K562 (cell line): ENCODE data around the gene SHISA7. TPM values are rescaled to one million over a fixed set of nuclear protein-coding genes. Genes with fewer than 3 reads are reported as not detected.

Experiments used
- DMBX1 ChIP-seq: fragments of 250-450 bp; sonication (Bioruptor Pico); IDR thresholded peaks from 2 replicates; pipeline ENCODE4 v1.8.0; 2022; ENCODE audit warnings: inconsistent platforms, mild to moderate bottlenecking, moderate library complexity, borderline replicate concordance
- ILF3 ChIP-seq: fragments of 450-650 bp; IDR thresholded peaks from 2 replicates; pipeline ENCODE4 v1.6.1; 2018; ENCODE audit warnings: antibody characterized with exemption, mild to moderate bottlenecking, moderate library complexity, borderline replicate concordance
- JUN ChIP-seq, 2 experiments: sonication (generic) in 1 of 2; formaldehyde crosslinking in 1 of 2; IDR thresholded peaks; 2 replicates each; pipeline versions ENCODE4 v1.6.1 to v1.8.0; 2012 to 2022; ENCODE audit warnings: borderline replicate concordance in 2 of 2, mild to moderate bottlenecking in 2 of 2, improper control_type of control experiment in 1 of 2, low read depth in 1 of 2, low read length in 1 of 2, missing genetic modification reagents in 1 of 2
- KAT7 ChIP-seq: sonication (generic); formaldehyde crosslinking; IDR thresholded peaks from 2 replicates; pipeline ENCODE4 v1.8.0; 2022; ENCODE audit warnings: missing genetic modification reagents, mild to moderate bottlenecking, borderline replicate concordance
- KDM1A ChIP-seq, 2 experiments: fragments of 450-650 bp; IDR thresholded peaks; 2 replicates each; pipeline ENCODE4 v1.6.1; 2016; ENCODE audit warnings: mild to moderate bottlenecking in 2 of 2
- MYC ChIP-seq, 2 experiments: fragments of 250-450 bp in 1 of 2; sonication (Bioruptor Pico) in 1 of 2; IDR thresholded peaks; 2 replicates each; pipeline versions ENCODE4 v1.5.1 to v1.6.1; 2012 to 2021; ENCODE audit warnings: low read depth in 2 of 2, borderline replicate concordance in 1 of 2, improper control_type of control experiment in 1 of 2, low read length in 1 of 2, mild to moderate bottlenecking in 1 of 2, moderate library complexity in 1 of 2
- RNF2 ChIP-seq: sonication (generic); IDR thresholded peaks from 2 replicates; pipeline ENCODE4 v1.6.1; 2016
- ZNF589 ChIP-seq: fragments of 200-800 bp; sonication (Bioruptor generic); IDR thresholded peaks from 2 replicates; pipeline ENCODE4 v1.6.1; 2016; ENCODE audit warnings: low read depth, missing genetic modification characterization, missing compliant biosample characterization
- polyA plus RNA-seq, 8 experiments: library from polyadenylated mRNA; depleted of rRNA in 4 of 8; stranded (reverse) in 5 of 8; unstranded in 3 of 8; fragments of >200 nt; fragmentation: Nextera tagmentation in 2 of 8; fragmentation: Illumina TruSeq in 1 of 8; extraction: Ambion mirVana in 2 of 8; extraction: Trizol in 1 of 8; gene quantifications; 2 replicates each; pipeline versions ENCODE4 v1.2.1 to v1.2.3, GENCODE V29; 2011 to 2014; ENCODE audit warnings: inconsistent platforms in 1 of 8, missing spikeins in 1 of 8
- total RNA-seq, 7 experiments: library from RNA; depleted of rRNA in 6 of 7; stranded (reverse); fragments of >200 nt in 6 of 7; fragmentation: Illumina TruSeq in 2 of 7; extraction: Trizol in 2 of 7; gene quantifications; 2 replicates each; pipeline versions ENCODE4 v1.2.1 to v1.2.3, GENCODE V29; 2011 to 2021; ENCODE audit warnings: low replicate concordance in 1 of 7
- TF ChIP-seq, protein P1 (sequence below): fragments of 450-650 bp; IDR thresholded peaks from 2 replicates; pipeline ENCODE4 v1.6.1; 2016; ENCODE audit warnings: mild to moderate bottlenecking, moderate library complexity
- TF ChIP-seq, protein P2 (sequence below): fragments of 250-450 bp; sonication (Bioruptor Pico); IDR thresholded peaks from 2 replicates; pipeline ENCODE4 v1.8.0; 2021; ENCODE audit warnings: moderate library complexity, mild to moderate bottlenecking, inconsistent platforms
- TF ChIP-seq, protein P3 (sequence below): sonication (generic); formaldehyde crosslinking; IDR thresholded peaks from 2 replicates; pipeline ENCODE4 v1.8.0; 2022; ENCODE audit warnings: missing genetic modification reagents, mild to moderate bottlenecking, moderate library complexity, borderline replicate concordance

Gene SHISA7
- total and polyA plus RNA-seq, 9 of the 15 experiments (the other 6 are each of a cell fraction or from before 2014, with no cell fraction given) = 0.01 to 0.40 (median 0.07) TPM

DNA sequence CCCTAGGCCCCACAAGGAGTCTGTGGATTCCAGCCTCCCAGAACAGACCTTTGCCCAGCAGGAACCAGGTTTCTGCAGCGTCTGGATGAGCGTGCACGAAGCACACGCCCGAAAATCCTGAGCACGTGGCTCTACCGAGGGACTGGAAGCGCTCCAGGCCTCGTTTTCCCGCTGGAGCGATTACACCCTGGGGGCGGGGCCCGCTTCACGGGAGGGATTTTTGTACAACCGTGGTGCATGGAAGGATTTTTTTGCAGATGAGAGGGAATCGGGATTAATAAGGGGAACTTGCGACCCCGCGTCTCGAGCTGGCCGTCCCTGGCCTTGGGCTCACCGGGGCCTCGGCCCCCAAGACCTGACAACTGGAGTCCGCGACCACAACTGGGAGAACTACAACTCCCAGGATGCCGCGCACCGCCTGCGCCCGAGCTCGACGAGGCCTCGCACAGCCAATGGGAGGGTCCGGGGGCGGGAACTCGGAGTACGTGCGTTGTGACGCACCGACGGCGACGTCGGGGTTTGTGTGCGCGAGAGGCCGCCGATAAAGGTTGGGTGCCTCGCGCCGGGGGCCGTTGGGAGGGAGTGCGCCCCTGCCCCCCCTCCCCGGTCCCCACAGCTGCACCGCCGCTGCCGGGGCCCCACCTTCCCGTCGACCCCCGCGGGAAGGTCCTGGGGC is 33.1 kb upstream of the SHISA7 start, which contains the start of gene ZNF628 (continued):
- TF ChIP-seq, protein P1, sequence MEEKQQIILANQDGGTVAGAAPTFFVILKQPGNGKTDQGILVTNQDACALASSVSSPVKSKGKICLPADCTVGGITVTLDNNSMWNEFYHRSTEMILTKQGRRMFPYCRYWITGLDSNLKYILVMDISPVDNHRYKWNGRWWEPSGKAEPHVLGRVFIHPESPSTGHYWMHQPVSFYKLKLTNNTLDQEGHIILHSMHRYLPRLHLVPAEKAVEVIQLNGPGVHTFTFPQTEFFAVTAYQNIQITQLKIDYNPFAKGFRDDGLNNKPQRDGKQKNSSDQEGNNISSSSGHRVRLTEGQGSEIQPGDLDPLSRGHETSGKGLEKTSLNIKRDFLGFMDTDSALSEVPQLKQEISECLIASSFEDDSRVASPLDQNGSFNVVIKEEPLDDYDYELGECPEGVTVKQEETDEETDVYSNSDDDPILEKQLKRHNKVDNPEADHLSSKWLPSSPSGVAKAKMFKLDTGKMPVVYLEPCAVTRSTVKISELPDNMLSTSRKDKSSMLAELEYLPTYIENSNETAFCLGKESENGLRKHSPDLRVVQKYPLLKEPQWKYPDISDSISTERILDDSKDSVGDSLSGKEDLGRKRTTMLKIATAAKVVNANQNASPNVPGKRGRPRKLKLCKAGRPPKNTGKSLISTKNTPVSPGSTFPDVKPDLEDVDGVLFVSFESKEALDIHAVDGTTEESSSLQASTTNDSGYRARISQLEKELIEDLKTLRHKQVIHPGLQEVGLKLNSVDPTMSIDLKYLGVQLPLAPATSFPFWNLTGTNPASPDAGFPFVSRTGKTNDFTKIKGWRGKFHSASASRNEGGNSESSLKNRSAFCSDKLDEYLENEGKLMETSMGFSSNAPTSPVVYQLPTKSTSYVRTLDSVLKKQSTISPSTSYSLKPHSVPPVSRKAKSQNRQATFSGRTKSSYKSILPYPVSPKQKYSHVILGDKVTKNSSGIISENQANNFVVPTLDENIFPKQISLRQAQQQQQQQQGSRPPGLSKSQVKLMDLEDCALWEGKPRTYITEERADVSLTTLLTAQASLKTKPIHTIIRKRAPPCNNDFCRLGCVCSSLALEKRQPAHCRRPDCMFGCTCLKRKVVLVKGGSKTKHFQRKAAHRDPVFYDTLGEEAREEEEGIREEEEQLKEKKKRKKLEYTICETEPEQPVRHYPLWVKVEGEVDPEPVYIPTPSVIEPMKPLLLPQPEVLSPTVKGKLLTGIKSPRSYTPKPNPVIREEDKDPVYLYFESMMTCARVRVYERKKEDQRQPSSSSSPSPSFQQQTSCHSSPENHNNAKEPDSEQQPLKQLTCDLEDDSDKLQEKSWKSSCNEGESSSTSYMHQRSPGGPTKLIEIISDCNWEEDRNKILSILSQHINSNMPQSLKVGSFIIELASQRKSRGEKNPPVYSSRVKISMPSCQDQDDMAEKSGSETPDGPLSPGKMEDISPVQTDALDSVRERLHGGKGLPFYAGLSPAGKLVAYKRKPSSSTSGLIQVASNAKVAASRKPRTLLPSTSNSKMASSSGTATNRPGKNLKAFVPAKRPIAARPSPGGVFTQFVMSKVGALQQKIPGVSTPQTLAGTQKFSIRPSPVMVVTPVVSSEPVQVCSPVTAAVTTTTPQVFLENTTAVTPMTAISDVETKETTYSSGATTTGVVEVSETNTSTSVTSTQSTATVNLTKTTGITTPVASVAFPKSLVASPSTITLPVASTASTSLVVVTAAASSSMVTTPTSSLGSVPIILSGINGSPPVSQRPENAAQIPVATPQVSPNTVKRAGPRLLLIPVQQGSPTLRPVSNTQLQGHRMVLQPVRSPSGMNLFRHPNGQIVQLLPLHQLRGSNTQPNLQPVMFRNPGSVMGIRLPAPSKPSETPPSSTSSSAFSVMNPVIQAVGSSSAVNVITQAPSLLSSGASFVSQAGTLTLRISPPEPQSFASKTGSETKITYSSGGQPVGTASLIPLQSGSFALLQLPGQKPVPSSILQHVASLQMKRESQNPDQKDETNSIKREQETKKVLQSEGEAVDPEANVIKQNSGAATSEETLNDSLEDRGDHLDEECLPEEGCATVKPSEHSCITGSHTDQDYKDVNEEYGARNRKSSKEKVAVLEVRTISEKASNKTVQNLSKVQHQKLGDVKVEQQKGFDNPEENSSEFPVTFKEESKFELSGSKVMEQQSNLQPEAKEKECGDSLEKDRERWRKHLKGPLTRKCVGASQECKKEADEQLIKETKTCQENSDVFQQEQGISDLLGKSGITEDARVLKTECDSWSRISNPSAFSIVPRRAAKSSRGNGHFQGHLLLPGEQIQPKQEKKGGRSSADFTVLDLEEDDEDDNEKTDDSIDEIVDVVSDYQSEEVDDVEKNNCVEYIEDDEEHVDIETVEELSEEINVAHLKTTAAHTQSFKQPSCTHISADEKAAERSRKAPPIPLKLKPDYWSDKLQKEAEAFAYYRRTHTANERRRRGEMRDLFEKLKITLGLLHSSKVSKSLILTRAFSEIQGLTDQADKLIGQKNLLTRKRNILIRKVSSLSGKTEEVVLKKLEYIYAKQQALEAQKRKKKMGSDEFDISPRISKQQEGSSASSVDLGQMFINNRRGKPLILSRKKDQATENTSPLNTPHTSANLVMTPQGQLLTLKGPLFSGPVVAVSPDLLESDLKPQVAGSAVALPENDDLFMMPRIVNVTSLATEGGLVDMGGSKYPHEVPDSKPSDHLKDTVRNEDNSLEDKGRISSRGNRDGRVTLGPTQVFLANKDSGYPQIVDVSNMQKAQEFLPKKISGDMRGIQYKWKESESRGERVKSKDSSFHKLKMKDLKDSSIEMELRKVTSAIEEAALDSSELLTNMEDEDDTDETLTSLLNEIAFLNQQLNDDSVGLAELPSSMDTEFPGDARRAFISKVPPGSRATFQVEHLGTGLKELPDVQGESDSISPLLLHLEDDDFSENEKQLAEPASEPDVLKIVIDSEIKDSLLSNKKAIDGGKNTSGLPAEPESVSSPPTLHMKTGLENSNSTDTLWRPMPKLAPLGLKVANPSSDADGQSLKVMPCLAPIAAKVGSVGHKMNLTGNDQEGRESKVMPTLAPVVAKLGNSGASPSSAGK = peak; percentile 100
- TF ChIP-seq, protein P2, sequence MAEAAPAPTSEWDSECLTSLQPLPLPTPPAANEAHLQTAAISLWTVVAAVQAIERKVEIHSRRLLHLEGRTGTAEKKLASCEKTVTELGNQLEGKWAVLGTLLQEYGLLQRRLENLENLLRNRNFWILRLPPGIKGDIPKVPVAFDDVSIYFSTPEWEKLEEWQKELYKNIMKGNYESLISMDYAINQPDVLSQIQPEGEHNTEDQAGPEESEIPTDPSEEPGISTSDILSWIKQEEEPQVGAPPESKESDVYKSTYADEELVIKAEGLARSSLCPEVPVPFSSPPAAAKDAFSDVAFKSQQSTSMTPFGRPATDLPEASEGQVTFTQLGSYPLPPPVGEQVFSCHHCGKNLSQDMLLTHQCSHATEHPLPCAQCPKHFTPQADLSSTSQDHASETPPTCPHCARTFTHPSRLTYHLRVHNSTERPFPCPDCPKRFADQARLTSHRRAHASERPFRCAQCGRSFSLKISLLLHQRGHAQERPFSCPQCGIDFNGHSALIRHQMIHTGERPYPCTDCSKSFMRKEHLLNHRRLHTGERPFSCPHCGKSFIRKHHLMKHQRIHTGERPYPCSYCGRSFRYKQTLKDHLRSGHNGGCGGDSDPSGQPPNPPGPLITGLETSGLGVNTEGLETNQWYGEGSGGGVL (CRISPR knock-in tag) = no peak
- peak; percentile 98 for TF ChIP-seq MYC (IDR thresholded peaks at IDR 0.05; ENCODE audit: low read depth, low read length)
- peak; percentile 99 for TF ChIP-seq MYC (CRISPR knock-in tag; IDR thresholded peaks at IDR 0.05; ENCODE audit: borderline replicate concordance, low read depth)
- TF ChIP-seq ZNF589 = peak; percentile 86; the same call in 1 of the 2 replicates
- TF ChIP-seq, protein P3, sequence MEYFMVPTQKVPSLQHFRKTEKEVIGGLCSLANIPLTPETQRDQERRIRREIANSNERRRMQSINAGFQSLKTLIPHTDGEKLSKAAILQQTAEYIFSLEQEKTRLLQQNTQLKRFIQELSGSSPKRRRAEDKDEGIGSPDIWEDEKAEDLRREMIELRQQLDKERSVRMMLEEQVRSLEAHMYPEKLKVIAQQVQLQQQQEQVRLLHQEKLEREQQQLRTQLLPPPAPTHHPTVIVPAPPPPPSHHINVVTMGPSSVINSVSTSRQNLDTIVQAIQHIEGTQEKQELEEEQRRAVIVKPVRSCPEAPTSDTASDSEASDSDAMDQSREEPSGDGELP (CRISPR knock-in tag) = peak; percentile 78
- no peak for TF ChIP-seq KDM1A (IDR thresholded peaks at IDR 0.05)
- TF ChIP-seq DMBX1 (CRISPR knock-in tag) = peak; percentile 89; the same call in 1 of the 2 replicates
- TF ChIP-seq ILF3 = no peak
- no peak; the same call in 1 of the 2 replicates for TF ChIP-seq JUN (IDR thresholded peaks at IDR 0.05; ENCODE audit: borderline replicate concordance, low read depth, low read length)
- TF ChIP-seq JUN (CRISPR knock-in tag; IDR thresholded peaks at IDR 0.05; ENCODE audit: borderline replicate concordance) = 0 out of 2 replicates have a peak, but pooled peaks have one; percentile 67
- TF ChIP-seq RNF2 = peak; percentile 85
- TF ChIP-seq KAT7 (CRISPR knock-in tag) = peak; percentile 96; the same call in 1 of the 2 replicates
